Astrocyte of the cerebellum (primary cell): Measurements from ENCODE around the gene NDUFS4.
A peak's percentile ranks its signal among the peaks of the same experiment; 100 is the strongest.
"Not testable (repeated sequence)": the region's sequence is repeated elsewhere in the genome, so short reads cannot be mapped to it uniquely, and the experiment has no call there.

Source experiments
- DNase-seq: peaks from one replicate; pipeline ENCODE4 v3.0.0-alpha.2; 2011; ENCODE audit warnings: low read depth
- H3K4me3 ChIP-seq: 2 replicates; pipeline ENCODE4 v1.5.1; 2011; ENCODE audit warnings: mild to moderate bottlenecking, low read depth, low read length, moderate library complexity
- in situ Hi-C: cut with HindIII; loops from 2 replicates; pipeline ENCODE4 v1.10.0; 2017; ENCODE audit warnings: low sequenced_read_pairs
- TF ChIP-seq, protein P1 (sequence below): IDR thresholded peaks from 2 replicates; pipeline ENCODE4 v1.5.1; 2012; ENCODE audit warnings: low read length, low read depth, moderate library complexity, mild to moderate bottlenecking; ENCODE audit errors: missing control alignments

Gene NDUFS4

DNA sequence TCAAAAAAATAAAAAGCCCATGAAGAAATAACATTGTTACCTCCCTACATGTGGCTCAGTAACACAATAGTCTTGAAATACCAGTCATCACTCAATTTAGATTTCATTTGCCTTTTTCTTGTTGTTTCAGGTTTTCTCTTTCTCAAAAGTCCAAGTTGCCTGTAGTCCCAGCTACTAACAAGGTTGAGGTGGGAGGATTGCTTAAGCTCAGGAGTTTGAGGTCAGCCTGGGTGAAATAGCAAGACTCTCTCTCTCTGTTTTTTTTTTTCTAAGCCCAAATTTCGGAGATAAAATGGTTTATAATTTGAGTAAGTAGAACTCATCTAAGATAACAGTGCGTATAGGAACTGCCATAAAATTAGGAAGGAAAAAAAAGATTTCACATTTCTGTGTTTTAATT lies 17.5 kb upstream of the NDUFS4 start:
- TF ChIP-seq, protein P1, sequence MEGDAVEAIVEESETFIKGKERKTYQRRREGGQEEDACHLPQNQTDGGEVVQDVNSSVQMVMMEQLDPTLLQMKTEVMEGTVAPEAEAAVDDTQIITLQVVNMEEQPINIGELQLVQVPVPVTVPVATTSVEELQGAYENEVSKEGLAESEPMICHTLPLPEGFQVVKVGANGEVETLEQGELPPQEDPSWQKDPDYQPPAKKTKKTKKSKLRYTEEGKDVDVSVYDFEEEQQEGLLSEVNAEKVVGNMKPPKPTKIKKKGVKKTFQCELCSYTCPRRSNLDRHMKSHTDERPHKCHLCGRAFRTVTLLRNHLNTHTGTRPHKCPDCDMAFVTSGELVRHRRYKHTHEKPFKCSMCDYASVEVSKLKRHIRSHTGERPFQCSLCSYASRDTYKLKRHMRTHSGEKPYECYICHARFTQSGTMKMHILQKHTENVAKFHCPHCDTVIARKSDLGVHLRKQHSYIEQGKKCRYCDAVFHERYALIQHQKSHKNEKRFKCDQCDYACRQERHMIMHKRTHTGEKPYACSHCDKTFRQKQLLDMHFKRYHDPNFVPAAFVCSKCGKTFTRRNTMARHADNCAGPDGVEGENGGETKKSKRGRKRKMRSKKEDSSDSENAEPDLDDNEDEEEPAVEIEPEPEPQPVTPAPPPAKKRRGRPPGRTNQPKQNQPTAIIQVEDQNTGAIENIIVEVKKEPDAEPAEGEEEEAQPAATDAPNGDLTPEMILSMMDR = no peak
- no peak for DNase-seq
- in situ Hi-C loops = no loop called here
- no peak overlapping the region for H3K4me3 ChIP-seq

GRCh38 chr5:53543401-53543800 lies 17.0 kb upstream of the NDUFS4 start:
- no peak overlapping the region for H3K4me3 ChIP-seq
- in situ Hi-C loops = no loop called here
- TF ChIP-seq, protein P1 = no peak
- peak; percentile 20 for DNase-seq

DNA sequence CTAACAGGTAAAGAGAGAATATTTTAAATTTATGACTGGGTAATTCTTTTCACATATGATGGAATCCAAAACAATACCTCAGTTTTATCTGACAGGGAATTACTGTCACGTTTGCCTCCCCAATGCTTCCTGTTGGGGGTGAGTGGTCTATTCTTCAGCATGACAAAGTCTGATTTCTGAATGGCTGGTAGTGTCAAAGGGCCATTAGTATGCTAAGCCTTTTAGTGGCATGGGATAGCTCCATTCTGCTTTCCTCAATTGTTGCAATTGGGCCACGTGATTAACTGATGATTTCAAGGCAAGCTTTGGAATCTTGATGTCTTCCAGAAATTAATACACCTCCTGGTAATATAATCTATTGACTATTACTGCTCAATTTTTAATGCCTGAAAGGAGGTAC lies 14.7 kb upstream of the NDUFS4 start:
- TF ChIP-seq, protein P1 = no peak
- in situ Hi-C loops = no loop called here
- H3K4me3 ChIP-seq = no peak overlapping the region
- DNase-seq = no peak

- no peak overlapping the region for H3K4me3 ChIP-seq
- no peak for DNase-seq
- TF ChIP-seq, protein P1 = no peak
- in situ Hi-C loops = no loop called here
These were observed 13.2 kb upstream of the NDUFS4 start for GRCh38 chr5:53547226-53547625.

GRCh38 chr5:53548501-53548900 lies 11.9 kb upstream of the NDUFS4 start:
- in situ Hi-C loops, DNase-seq: not testable (repeated sequence)

GRCh38 chr5:53549792-53550191 lies 10.6 kb upstream of the NDUFS4 start:
- no peak overlapping the region for H3K4me3 ChIP-seq
- TF ChIP-seq, protein P1 = no peak
- in situ Hi-C loops = no loop called here
- DNase-seq = no peak

More at GRCh38 chr5:53548501-53548900, 11.9 kb upstream of the NDUFS4 start:
- H3K4me3 ChIP-seq = not testable (repeated sequence)

GRCh38 chr5:53552561-53552960 lies 7.9 kb upstream of the NDUFS4 start:
- in situ Hi-C loops = no loop called here
- no peak for DNase-seq
- TF ChIP-seq, protein P1 = no peak
- H3K4me3 ChIP-seq = no peak overlapping the region
